Calu3 (cell line): ENCODE data around the gene GRIK3. TPM values are rescaled to one million over a fixed set of nuclear protein-coding genes. Genes with fewer than 3 reads are reported as not detected.

Experiments used
- BruUV-seq: library from RNA; stranded (reverse); fragments of 400-500 nt; replicated peaks from 2 replicates; lab custom pipeline; 2021; lab: Mats Ljungman, UMichigan
- CTCF ChIA-PET: fragments of 300-600 bp; sonication (Branson Sonifier 250); formaldehyde crosslinking; loops from one replicate; lab custom pipeline; 2022; ENCODE audit warnings: antibody characterized with exemption; lab: Charles Lee
- DNase-seq: peaks from one replicate; pipeline ENCODE4 v3.0.0; 2022
- H3K27ac Mint-ChIP-seq: one replicate; pipeline ENCODE4 v1.8.0; 2022; ENCODE audit warnings: mixed read lengths; ENCODE audit not compliant: unreplicated experiment
- H3K27me3 Mint-ChIP-seq: one replicate; pipeline ENCODE4 v1.8.0; 2022; ENCODE audit warnings: mixed read lengths; ENCODE audit not compliant: unreplicated experiment
- H3K36me3 Mint-ChIP-seq: one replicate; pipeline ENCODE4 v1.8.0; 2022; ENCODE audit warnings: mild to moderate bottlenecking, moderate library complexity, mixed read lengths; ENCODE audit not compliant: insufficient read depth, unreplicated experiment
- H3K4me1 Mint-ChIP-seq: one replicate; pipeline ENCODE4 v1.8.0; 2022; ENCODE audit warnings: mild to moderate bottlenecking, low read depth, mixed read lengths; ENCODE audit not compliant: unreplicated experiment
- H3K4me3 Mint-ChIP-seq: one replicate; pipeline ENCODE4 v1.8.0; 2022; ENCODE audit warnings: mild to moderate bottlenecking, low read depth, moderate library complexity, mixed read lengths; ENCODE audit not compliant: unreplicated experiment
- H3K9me3 Mint-ChIP-seq: one replicate; pipeline ENCODE4 v1.8.0; 2022; ENCODE audit warnings: low read depth, mixed read lengths; ENCODE audit not compliant: unreplicated experiment
- intact Hi-C: fragments of 100-400 bp; cut with micrococcal nuclease; formaldehyde crosslinking; loops from one replicate; pipeline ENCODE4 v1.10.0; 2022; ENCODE audit not compliant: unreplicated experiment
- total RNA-seq: library from RNA; stranded (reverse); gene quantifications from 2 replicates; pipeline ENCODE4 v1.2.3, GENCODE V29; 2022
- TF ChIP-seq, protein P1 (sequence below): fragments of 200-600 bp; IDR thresholded peaks from one replicate; pipeline ENCODE4 v1.8.0; 2022; ENCODE audit warnings: antibody characterized with exemption; ENCODE audit not compliant: unreplicated experiment

The GRIK3 gene
- total RNA-seq, 1 experiment from 2014 or later, result not detected

DNA sequence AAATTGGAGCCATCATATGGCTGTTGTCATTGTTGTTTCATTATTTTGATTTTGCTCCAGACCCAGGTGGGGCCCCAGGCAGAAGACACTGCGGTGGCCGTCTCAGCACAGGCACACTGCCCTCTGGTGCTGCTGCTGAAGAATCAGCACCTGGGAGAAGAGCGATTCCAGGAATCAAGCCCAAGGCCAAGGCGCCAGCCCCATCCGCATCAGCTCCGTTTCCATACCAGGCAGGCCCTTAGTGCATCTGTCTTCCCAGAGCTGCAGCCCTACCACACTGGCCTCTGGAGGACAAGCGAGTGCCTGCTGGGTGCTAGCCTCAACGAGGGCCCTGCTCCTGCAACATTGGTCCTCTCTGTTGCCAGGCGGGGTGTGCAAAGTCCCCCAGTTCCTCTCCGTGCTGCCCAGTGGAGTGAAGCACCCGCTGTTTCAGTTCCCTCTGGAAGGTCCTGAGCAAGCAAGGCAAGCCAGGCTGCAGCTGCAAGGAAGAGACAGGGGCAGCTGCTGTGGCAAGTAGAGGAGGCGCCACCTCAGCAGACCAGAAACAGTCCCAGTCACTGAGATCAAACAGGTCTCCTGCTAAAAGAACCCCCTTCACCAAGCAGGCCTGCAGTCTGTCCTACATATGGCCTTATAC, 5.2 kb downstream of the GRIK3 start:
- CTCF ChIA-PET, result interaction anchor here (0.6 kb wide), 1 partner anchor 12 kb away, joined by 4 read pairs; no protein-coding TSS in a partner anchor
- no TSS peak for BruUV-seq
- intact Hi-C loops, result no loop called here
- TF ChIP-seq, protein P1, sequence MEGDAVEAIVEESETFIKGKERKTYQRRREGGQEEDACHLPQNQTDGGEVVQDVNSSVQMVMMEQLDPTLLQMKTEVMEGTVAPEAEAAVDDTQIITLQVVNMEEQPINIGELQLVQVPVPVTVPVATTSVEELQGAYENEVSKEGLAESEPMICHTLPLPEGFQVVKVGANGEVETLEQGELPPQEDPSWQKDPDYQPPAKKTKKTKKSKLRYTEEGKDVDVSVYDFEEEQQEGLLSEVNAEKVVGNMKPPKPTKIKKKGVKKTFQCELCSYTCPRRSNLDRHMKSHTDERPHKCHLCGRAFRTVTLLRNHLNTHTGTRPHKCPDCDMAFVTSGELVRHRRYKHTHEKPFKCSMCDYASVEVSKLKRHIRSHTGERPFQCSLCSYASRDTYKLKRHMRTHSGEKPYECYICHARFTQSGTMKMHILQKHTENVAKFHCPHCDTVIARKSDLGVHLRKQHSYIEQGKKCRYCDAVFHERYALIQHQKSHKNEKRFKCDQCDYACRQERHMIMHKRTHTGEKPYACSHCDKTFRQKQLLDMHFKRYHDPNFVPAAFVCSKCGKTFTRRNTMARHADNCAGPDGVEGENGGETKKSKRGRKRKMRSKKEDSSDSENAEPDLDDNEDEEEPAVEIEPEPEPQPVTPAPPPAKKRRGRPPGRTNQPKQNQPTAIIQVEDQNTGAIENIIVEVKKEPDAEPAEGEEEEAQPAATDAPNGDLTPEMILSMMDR, result no peak
- no peak overlapping the region for H3K27ac Mint-ChIP-seq
- no peak for DNase-seq
- no peaks in the 10 kb centered on the region for H3K9me3 Mint-ChIP-seq
- H3K4me1 Mint-ChIP-seq, result no peaks in the 10 kb centered on the region
- no peaks in the 10 kb centered on the region for H3K36me3 Mint-ChIP-seq
- no peak overlapping the region for H3K4me3 Mint-ChIP-seq
- H3K27me3 Mint-ChIP-seq, result peaks cover 95% of the 10 kb centered on the region

DNA sequence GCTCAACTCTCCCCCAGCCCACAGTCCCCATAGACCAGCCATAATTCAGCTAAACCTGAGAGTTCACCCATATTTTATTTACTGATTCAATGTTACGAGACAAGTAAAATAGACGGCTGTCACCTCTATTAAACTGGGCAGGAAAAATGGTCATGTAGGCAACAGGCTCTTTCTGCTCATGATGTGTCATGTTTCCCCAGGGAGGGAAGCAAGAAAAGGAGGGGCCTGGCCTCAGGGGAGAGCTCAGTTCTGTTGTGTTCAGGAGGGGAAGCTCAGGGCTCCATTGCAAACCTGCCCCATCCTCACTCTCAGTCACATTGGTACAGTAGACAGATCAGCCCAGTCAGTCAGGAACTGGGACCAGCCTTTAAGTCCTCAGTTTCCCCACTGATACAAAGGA, 12.8 kb downstream of the GRIK3 start:
- H3K4me1 Mint-ChIP-seq, result no peaks in the 10 kb centered on the region
- CTCF ChIA-PET, result no interaction called here
- no peaks in the 10 kb centered on the region for H3K36me3 Mint-ChIP-seq
- DNase-seq, result no peak
- H3K27ac Mint-ChIP-seq, result no peak overlapping the region
- intact Hi-C loops, result no loop called here
- H3K27me3 Mint-ChIP-seq, result peaks cover 98% of the 10 kb centered on the region
- BruUV-seq, result no TSS peak
- no peaks in the 10 kb centered on the region for H3K9me3 Mint-ChIP-seq
- H3K4me3 Mint-ChIP-seq, result no peak overlapping the region
- TF ChIP-seq, protein P1, result no peak

DNA sequence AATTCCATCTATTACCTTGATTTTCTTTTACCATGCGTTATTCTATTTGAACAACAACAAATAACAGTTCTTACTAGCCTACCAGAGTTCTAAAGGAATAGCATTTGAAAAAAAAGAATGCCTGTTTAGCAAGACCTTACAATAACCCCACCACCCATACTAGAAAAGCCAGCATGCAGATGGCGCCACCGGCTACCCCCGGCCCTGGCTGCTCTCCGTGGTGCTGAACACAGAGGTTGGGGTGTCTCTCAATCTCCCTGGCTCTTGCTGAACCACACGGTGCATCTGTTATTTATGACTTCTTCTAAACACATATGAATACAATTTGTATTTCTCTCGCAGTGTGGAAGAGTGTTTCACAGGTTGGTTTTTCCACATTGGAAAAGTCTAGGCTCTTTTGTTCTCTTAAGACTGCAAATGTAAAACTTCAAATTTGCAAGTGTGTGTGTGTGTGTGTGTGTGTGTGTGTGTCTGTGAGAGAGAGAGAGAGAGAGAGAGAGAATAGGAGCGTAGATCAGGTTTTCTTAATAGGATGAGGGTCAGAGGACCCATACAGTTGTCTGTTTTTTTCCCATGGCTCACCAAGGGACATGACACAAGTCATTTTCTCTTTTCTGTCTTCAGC, 13.6 kb downstream of the GRIK3 start:
- H3K27ac Mint-ChIP-seq, result no peak overlapping the region
- DNase-seq, result peak; percentile 18
- CTCF ChIA-PET, result no interaction called here
- BruUV-seq, result no TSS peak
- TF ChIP-seq, protein P1, result no peak
- intact Hi-C loops, result no loop called here
- no peaks in the 10 kb centered on the region for H3K4me1 Mint-ChIP-seq
- H3K36me3 Mint-ChIP-seq, result no peaks in the 10 kb centered on the region
- H3K27me3 Mint-ChIP-seq, result peaks cover 98% of the 10 kb centered on the region
- no peak overlapping the region for H3K4me3 Mint-ChIP-seq
- H3K9me3 Mint-ChIP-seq, result no peaks in the 10 kb centered on the region

DNA sequence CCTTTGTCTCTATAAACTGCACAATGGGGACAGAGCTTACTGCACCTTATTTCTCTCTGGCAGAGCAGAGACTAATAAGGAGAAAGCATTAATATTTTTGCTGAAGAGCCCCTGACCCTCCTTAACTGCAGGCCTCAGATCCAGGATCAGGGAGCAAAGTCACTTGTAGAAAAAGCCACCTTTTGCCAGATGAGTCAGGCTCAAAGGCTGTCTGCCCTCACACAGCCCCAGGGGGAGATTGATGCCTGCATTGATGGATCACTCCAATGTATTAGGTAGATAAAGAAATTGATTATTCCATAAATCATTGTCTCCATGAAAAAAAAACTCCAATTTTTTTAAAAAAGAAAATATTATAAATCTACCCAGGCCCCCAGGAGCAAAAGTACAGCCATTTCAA, 15.8 kb downstream of the GRIK3 start:
- H3K9me3 Mint-ChIP-seq, result no peaks in the 10 kb centered on the region
- no peak overlapping the region for H3K4me3 Mint-ChIP-seq
- CTCF ChIA-PET, result no interaction called here
- peaks cover 98% of the 10 kb centered on the region for H3K27me3 Mint-ChIP-seq
- DNase-seq, result no peak
- no peaks in the 10 kb centered on the region for H3K4me1 Mint-ChIP-seq
- H3K27ac Mint-ChIP-seq, result no peak overlapping the region
- TF ChIP-seq, protein P1, result no peak
- H3K36me3 Mint-ChIP-seq, result no peaks in the 10 kb centered on the region
- intact Hi-C loops, result no loop called here
- no TSS peak for BruUV-seq
